CD8-positive, alpha-beta memory T cell (primary cell): Measurements from ENCODE around the gene HS3ST4. TPM values are rescaled to one million over a fixed set of nuclear protein-coding genes. Genes with fewer than 3 reads are reported as not detected.

Experiments
- CTCF ChIA-PET: fragments of 350-600 bp; sonication (Branson Sonifier 250); formaldehyde crosslinking; loops from one replicate; lab custom pipeline; 2021; ENCODE audit warnings: antibody characterized with exemption; lab: Charles Lee
- POLR2A ChIA-PET: fragments of 350-600 bp; sonication (Branson Sonifier 250); formaldehyde crosslinking; loops from one replicate; lab custom pipeline; 2021; ENCODE audit warnings: antibody characterized with exemption; lab: Charles Lee
- DNase-seq, 5 donors: peaks; one replicate each; pipeline versions ENCODE4 v3.0.0 to v3.0.0-alpha.2; 2020 to 2022; ENCODE audit warnings: mixed read lengths in 1 of 5
- H3K27ac ChIP-seq: one replicate; pipeline ENCODE4 v1.7.0; 2013; ENCODE audit warnings: low read depth, mild to moderate bottlenecking, low read length, moderate library complexity
- H3K27me3 ChIP-seq: 2 replicates; pipeline ENCODE4 v1.7.0; 2013; ENCODE audit warnings: low read length, mild to moderate bottlenecking; ENCODE audit not compliant: insufficient read depth, poor library complexity, severe bottlenecking
- H3K36me3 ChIP-seq: 2 replicates; pipeline ENCODE4 v1.7.0; 2013; ENCODE audit warnings: mild to moderate bottlenecking, low read length, moderate library complexity; ENCODE audit not compliant: insufficient read depth
- H3K4me1 ChIP-seq: 2 replicates; pipeline ENCODE4 v1.7.0; 2013; ENCODE audit warnings: mild to moderate bottlenecking, low read length, moderate library complexity; ENCODE audit not compliant: insufficient read depth
- H3K4me3 ChIP-seq: 2 replicates; pipeline ENCODE4 v1.7.0; 2013; ENCODE audit warnings: mild to moderate bottlenecking, low read length
- H3K9me3 ChIP-seq: 2 replicates; pipeline ENCODE4 v1.7.0; 2013; ENCODE audit warnings: mild to moderate bottlenecking, low read length
- H3K27ac Mint-ChIP-seq, 8 donors: one replicate each; pipeline ENCODE4 v1.8.0; 2020 to 2021; ENCODE audit warnings: mixed read lengths in 8 of 8, mild to moderate bottlenecking in 6 of 8, inconsistent platforms in 3 of 8, moderate library complexity in 3 of 8
- H3K27me3 Mint-ChIP-seq, 2 donors: one replicate each; pipeline ENCODE4 v1.8.0; 2020 to 2021; ENCODE audit warnings: mixed read lengths in 2 of 2, mild to moderate bottlenecking in 1 of 2, moderate library complexity in 1 of 2
- H3K36me3 Mint-ChIP-seq, 3 donors: one replicate each; pipeline ENCODE4 v1.8.0; 2020 to 2021; ENCODE audit warnings: mixed read lengths in 3 of 3, inconsistent platforms in 1 of 3, mild to moderate bottlenecking in 1 of 3
- H3K4me1 Mint-ChIP-seq, 3 donors: one replicate each; pipeline ENCODE4 v1.8.0; 2020 to 2021; ENCODE audit warnings: mixed read lengths in 3 of 3, inconsistent platforms in 1 of 3, mild to moderate bottlenecking in 1 of 3
- H3K4me3 Mint-ChIP-seq, 7 donors: one replicate each; pipeline ENCODE4 v1.8.0; 2020 to 2021; ENCODE audit warnings: mixed read lengths in 7 of 7, mild to moderate bottlenecking in 6 of 7, moderate library complexity in 4 of 7, inconsistent platforms in 2 of 7
- H3K9me3 Mint-ChIP-seq, 5 donors: one replicate each; pipeline ENCODE4 v1.8.0; 2020 to 2022; ENCODE audit warnings: mixed read lengths in 5 of 5, mild to moderate bottlenecking in 3 of 5, moderate library complexity in 2 of 5, inconsistent platforms in 1 of 5
- polyA plus RNA-seq: library from polyadenylated mRNA; unstranded; fragments of 300-500 nt; fragmentation: Illumina TruSeq; gene quantifications from one replicate; pipeline ENCODE4 v1.2.3, GENCODE V29; 2021
- total RNA-seq, 2 experiments: library from RNA; stranded (reverse); gene quantifications; one replicate each; pipeline ENCODE4 v1.2.3, GENCODE V29; 2021

The HS3ST4 gene
- total and polyA plus RNA-seq, 3 experiments from 2014 or later, result not detected

- Histone ChIP-seq H3K27me3 (no peaks in the 10 kb centered on the region), H3K9me3 (no peaks in the 10 kb centered on the region), H3K4me1 (no peaks in the 10 kb centered on the region), H3K27ac (no peak overlapping the region), H3K4me3 (no peak overlapping the region), H3K36me3 (no peaks in the 10 kb centered on the region)
- no peak overlapping the region for H3K4me3 Mint-ChIP-seq
- peaks cover 0 to 5% (median 0%) of the 10 kb centered on the region in 5 donors for H3K9me3 Mint-ChIP-seq
- H3K27ac Mint-ChIP-seq, result no peak overlapping the region
- no peak for DNase-seq
- H3K27me3 Mint-ChIP-seq, result no peaks in the 10 kb centered on the region
- no peaks in the 10 kb centered on the region for H3K4me1 Mint-ChIP-seq
- CTCF ChIA-PET, result no interaction called here
- POLR2A ChIA-PET, result no interaction called here
- no peaks in the 10 kb centered on the region for H3K36me3 Mint-ChIP-seq
These were observed 304.3 kb downstream of the HS3ST4 start for GRCh38 chr16:25996052-25996451.

- ChIA-PET CTCF (no interaction called here), POLR2A (no interaction called here)
- Histone ChIP-seq H3K27me3 (no peaks in the 10 kb centered on the region), H3K4me3 (no peak overlapping the region), H3K9me3 (no peaks in the 10 kb centered on the region), H3K4me1 (no peaks in the 10 kb centered on the region), H3K27ac (no peak overlapping the region), H3K36me3 (no peaks in the 10 kb centered on the region)
- Mint-ChIP-seq H3K9me3 (peaks cover 13 to 23% (median 19%) of the 10 kb centered on the region in 5 donors), H3K4me3 (no peak overlapping the region), H3K4me1 (no peaks in the 10 kb centered on the region), H3K27ac (no peak overlapping the region), H3K36me3 (no peaks in the 10 kb centered on the region), H3K27me3 (peaks cover 5% of the 10 kb centered on the region in 2 donors)
- no peak for DNase-seq
These were observed 313.6 kb downstream of the HS3ST4 start for GRCh38 chr16:26005336-26005735.

GRCh38 chr16:26012376-26012775 is 320.6 kb downstream of the HS3ST4 start:
- Histone ChIP-seq H3K27ac (no peak overlapping the region), H3K9me3 (no peaks in the 10 kb centered on the region), H3K36me3 (no peaks in the 10 kb centered on the region), H3K4me1 (no peaks in the 10 kb centered on the region), H3K4me3 (no peak overlapping the region), H3K27me3 (no peaks in the 10 kb centered on the region)
- H3K4me1 Mint-ChIP-seq, result no peaks in the 10 kb centered on the region
- H3K27ac Mint-ChIP-seq, result no peak overlapping the region
- CTCF ChIA-PET, result no interaction called here
- H3K36me3 Mint-ChIP-seq, result no peaks in the 10 kb centered on the region
- H3K4me3 Mint-ChIP-seq, result no peak overlapping the region
- H3K9me3 Mint-ChIP-seq, result peaks cover 8 to 20% (median 13%) of the 10 kb centered on the region in 5 donors
- POLR2A ChIA-PET, result no interaction called here
- DNase-seq, result no peak
- H3K27me3 Mint-ChIP-seq, result peaks cover 0 to 3% of the 10 kb centered on the region in 2 donors

- H3K36me3 Mint-ChIP-seq, result no peaks in the 10 kb centered on the region
- Histone ChIP-seq H3K27ac (no peak overlapping the region), H3K36me3 (no peaks in the 10 kb centered on the region), H3K4me1 (no peaks in the 10 kb centered on the region), H3K9me3 (no peaks in the 10 kb centered on the region), H3K27me3 (no peaks in the 10 kb centered on the region), H3K4me3 (no peak overlapping the region)
- H3K4me3 Mint-ChIP-seq, result no peak overlapping the region
- DNase-seq, result no peak
- peaks cover 12 to 25% (median 15%) of the 10 kb centered on the region in 5 donors for H3K9me3 Mint-ChIP-seq
- H3K27ac Mint-ChIP-seq, result no peak overlapping the region
- H3K4me1 Mint-ChIP-seq, result no peaks in the 10 kb centered on the region
- peaks cover 0 to 7% of the 10 kb centered on the region in 2 donors for H3K27me3 Mint-ChIP-seq
- ChIA-PET POLR2A (no interaction called here), CTCF (no interaction called here)
These were observed 324.0 kb downstream of the HS3ST4 start for GRCh38 chr16:26015776-26016175.

- H3K27ac ChIP-seq, result no peak overlapping the region
- no peaks in the 10 kb centered on the region for H3K27me3 ChIP-seq
- no peaks in the 10 kb centered on the region for H3K9me3 ChIP-seq
- H3K9me3 Mint-ChIP-seq, result peaks cover 12 to 25% (median 15%) of the 10 kb centered on the region in 5 donors
- peaks cover 0 to 9% of the 10 kb centered on the region in 2 donors for H3K27me3 Mint-ChIP-seq
- H3K4me1 ChIP-seq, result no peaks in the 10 kb centered on the region
- H3K4me3 ChIP-seq, result no peak overlapping the region
- DNase-seq, result no peak
- ChIA-PET POLR2A (no interaction called here), CTCF (no interaction called here)
- H3K4me1 Mint-ChIP-seq, result no peaks in the 10 kb centered on the region
- no peaks in the 10 kb centered on the region for H3K36me3 ChIP-seq
- no peaks in the 10 kb centered on the region for H3K36me3 Mint-ChIP-seq
- H3K27ac Mint-ChIP-seq, result no peak overlapping the region
- H3K4me3 Mint-ChIP-seq, result no peak overlapping the region
These were observed 325.2 kb downstream of the HS3ST4 start for GRCh38 chr16:26016989-26017388.

- Histone ChIP-seq H3K27ac (no peak overlapping the region), H3K9me3 (no peaks in the 10 kb centered on the region), H3K4me3 (no peak overlapping the region), H3K27me3 (no peaks in the 10 kb centered on the region), H3K4me1 (no peaks in the 10 kb centered on the region), H3K36me3 (no peaks in the 10 kb centered on the region)
- no peaks in the 10 kb centered on the region for H3K4me1 Mint-ChIP-seq
- H3K4me3 Mint-ChIP-seq, result no peak overlapping the region
- POLR2A ChIA-PET, result no interaction called here
- CTCF ChIA-PET, result no interaction called here
- peaks cover 0 to 9% of the 10 kb centered on the region in 2 donors for H3K27me3 Mint-ChIP-seq
- no peaks in the 10 kb centered on the region for H3K36me3 Mint-ChIP-seq
- DNase-seq, result no peak
- H3K9me3 Mint-ChIP-seq, result peaks cover 12 to 25% (median 15%) of the 10 kb centered on the region in 5 donors
- no peak overlapping the region for H3K27ac Mint-ChIP-seq
These were observed 327.9 kb downstream of the HS3ST4 start for GRCh38 chr16:26019381-26020242.

- Mint-ChIP-seq H3K27me3 (peaks cover 0 to 4% of the 10 kb centered on the region in 2 donors), H3K36me3 (no peaks in the 10 kb centered on the region), H3K27ac (no peak overlapping the region), H3K4me3 (no peak overlapping the region), H3K9me3 (peaks cover 0 to 2% (median 0%) of the 10 kb centered on the region in 5 donors), H3K4me1 (no peaks in the 10 kb centered on the region)
- CTCF ChIA-PET, result no interaction called here
- no peak overlapping the region for H3K27ac ChIP-seq
- H3K4me3 ChIP-seq, result no peak overlapping the region
- H3K9me3 ChIP-seq, result no peaks in the 10 kb centered on the region
- DNase-seq, result no peak
- no peaks in the 10 kb centered on the region for H3K4me1 ChIP-seq
- no peaks in the 10 kb centered on the region for H3K27me3 ChIP-seq
- H3K36me3 ChIP-seq, result no peaks in the 10 kb centered on the region
- POLR2A ChIA-PET, result no interaction called here
These were observed 335.1 kb downstream of the HS3ST4 start for GRCh38 chr16:26026709-26027450.

- Histone ChIP-seq H3K9me3 (no peaks in the 10 kb centered on the region), H3K27ac (no peak overlapping the region), H3K4me3 (no peak overlapping the region), H3K36me3 (no peaks in the 10 kb centered on the region), H3K4me1 (no peaks in the 10 kb centered on the region), H3K27me3 (no peaks in the 10 kb centered on the region)
- Mint-ChIP-seq H3K27ac (no peak overlapping the region), H3K9me3 (peaks cover 0 to 2% (median 0%) of the 10 kb centered on the region in 5 donors), H3K27me3 (peaks cover 0 to 4% of the 10 kb centered on the region in 2 donors), H3K4me3 (no peak overlapping the region), H3K4me1 (no peaks in the 10 kb centered on the region), H3K36me3 (no peaks in the 10 kb centered on the region)
- DNase-seq, result no peak
- POLR2A ChIA-PET, result no interaction called here
- CTCF ChIA-PET, result no interaction called here
These were observed 339.5 kb downstream of the HS3ST4 start for GRCh38 chr16:26031286-26031685.
